H1 (cell line): ENCODE results near the gene CACNB2. TPM values are rescaled to one million over a fixed set of nuclear protein-coding genes. Genes with fewer than 3 reads are reported as not detected.

Experiments
- CBX8 ChIP-seq: fragments of 300-800, 300-1000 bp; sonication (generic); IDR thresholded peaks from 2 replicates; pipeline ENCODE4 v1.7.1; 2016; ENCODE audit warnings: low read depth, low read length, borderline replicate concordance
- CEBPB ChIP-seq: IDR thresholded peaks from 2 replicates; pipeline ENCODE4 v1.6.1; 2012; ENCODE audit warnings: low read depth, low read length
- CHD1 ChIP-seq: IDR thresholded peaks from 2 replicates; pipeline ENCODE4 v1.6.1; 2012; ENCODE audit warnings: low read depth, low read length, improper control_type of control experiment
- CHD7 ChIP-seq: fragments of 300-600 bp; sonication (generic); IDR thresholded peaks from 2 replicates; pipeline ENCODE4 v1.7.1; 2012; ENCODE audit warnings: low read length, moderate library complexity, mild to moderate bottlenecking, inconsistent platforms; ENCODE audit not compliant: insufficient replicate concordance
- CREB1 ChIP-seq: IDR thresholded peaks from 2 replicates; pipeline ENCODE4 v1.6.1; 2012; ENCODE audit warnings: inconsistent platforms
- EZH2 ChIP-seq: fragments of 200-600 bp; sonication (generic); IDR thresholded peaks from 2 replicates; pipeline ENCODE4 v1.7.1; 2012; ENCODE audit warnings: low read depth, mild to moderate bottlenecking, moderate library complexity, low read length, inconsistent platforms; ENCODE audit not compliant: severe bottlenecking
- JUN ChIP-seq: IDR thresholded peaks from 2 replicates; pipeline ENCODE4 v1.6.1; 2011; ENCODE audit warnings: low read depth, mild to moderate bottlenecking, improper control_type of control experiment, low read length
- NANOG ChIP-seq: IDR thresholded peaks from 2 replicates; pipeline ENCODE4 v1.6.1; 2011; ENCODE audit warnings: low read length, low read depth, mild to moderate bottlenecking, inconsistent platforms; ENCODE audit not compliant: insufficient read depth, poor library complexity, severe bottlenecking
- RNF2 ChIP-seq: fragments of 200-900, 300-1000 bp; sonication (generic); IDR thresholded peaks from 2 replicates; pipeline ENCODE4 v1.7.1; 2016; ENCODE audit warnings: borderline replicate concordance, low read depth, mild to moderate bottlenecking, antibody characterized with exemption, low read length; ENCODE audit not compliant: poor library complexity, severe bottlenecking; ENCODE audit errors: missing control alignments
- SP2 ChIP-seq: IDR thresholded peaks from 2 replicates; pipeline ENCODE4 v1.6.1; 2012; ENCODE audit warnings: mild to moderate bottlenecking, low read length, inconsistent platforms
- TBP ChIP-seq: IDR thresholded peaks from 2 replicates; pipeline ENCODE4 v1.6.1; 2011; ENCODE audit warnings: low read depth, low read length, improper control_type of control experiment
- ZNF274 ChIP-seq: IDR thresholded peaks from 2 replicates; pipeline ENCODE4 v1.7.0; 2012; ENCODE audit warnings: low read length, borderline replicate concordance; ENCODE audit errors: extremely low read depth
- polyA plus RNA-seq, 7 experiments: library from polyadenylated mRNA; depleted of rRNA in 3 of 7; stranded (reverse) in 5 of 7; unstranded in 2 of 7; fragments of >200 nt in 5 of 7; fragments of 200-250 nt in 2 of 7; gene quantifications; 1 replicate in 5 of 7; 2 replicates in 1 of 7; 4 replicates in 1 of 7; pipeline versions ENCODE4 v1.2.1 to v1.2.3, GENCODE V29; 2011 to 2013; ENCODE audit warnings: missing spikeins in 2 of 7, mixed read lengths in 2 of 7
- total RNA-seq: library from RNA; stranded (reverse); fragmentation: NEBNext Ultra II Directional; extraction: Animal tissue kit (Norgen Biotek cat#: 25700); gene quantifications from 2 replicates; pipeline ENCODE4 v1.2.1, GENCODE V29; 2021

Gene CACNB2
- total and polyA plus RNA-seq, 2 of the 8 experiments (the other 6 are each of a cell fraction or from before 2014, with no cell fraction given) = 2.4 to 3.2 TPM

- TF ChIP-seq CHD7 (no peak), ZNF274 (no peak), CEBPB (no peak), RNF2 (no peak), NANOG (no peak), EZH2 (no peak), CREB1 (no peak), CBX8 (no peak), SP2 (no peak), JUN (no peak), CHD1 (no peak), TBP (no peak)
These were observed 430.9 kb downstream of the CACNB2 start (continued) for GRCh38 chr10:18571076-18571475.
